HepG2 (cell line): ENCODE data around the gene DOHH.

Experiments
- PRPF4 ChIP-seq: fragments of 200-400 bp; formaldehyde crosslinking; IDR thresholded peaks from 2 replicates; pipeline ENCODE4 v1.6.1; 2016; ENCODE audit warnings: low read length, low read depth; ENCODE audit not compliant: poor library complexity, severe bottlenecking
- RAD21 ChIP-seq: fragments of 450-650 bp; formaldehyde crosslinking; IDR thresholded peaks from 2 replicates; pipeline ENCODE4 v1.5.0; 2020; ENCODE audit warnings: mild to moderate bottlenecking
- RARA ChIP-seq: IDR thresholded peaks from 2 replicates; pipeline ENCODE4 v1.6.1; 2016; ENCODE audit warnings: missing genetic modification reagents, missing compliant biosample characterization
- ZNF776 ChIP-seq: sonication (generic); formaldehyde crosslinking; IDR thresholded peaks from 2 replicates; pipeline ENCODE4 v1.4.0; 2020; ENCODE audit warnings: mild to moderate bottlenecking, missing genetic modification reagents
- TF ChIP-seq, protein P1 (sequence below): IDR thresholded peaks from 2 replicates; pipeline ENCODE4 v1.6.1; 2016; ENCODE audit warnings: low read depth

DNA sequence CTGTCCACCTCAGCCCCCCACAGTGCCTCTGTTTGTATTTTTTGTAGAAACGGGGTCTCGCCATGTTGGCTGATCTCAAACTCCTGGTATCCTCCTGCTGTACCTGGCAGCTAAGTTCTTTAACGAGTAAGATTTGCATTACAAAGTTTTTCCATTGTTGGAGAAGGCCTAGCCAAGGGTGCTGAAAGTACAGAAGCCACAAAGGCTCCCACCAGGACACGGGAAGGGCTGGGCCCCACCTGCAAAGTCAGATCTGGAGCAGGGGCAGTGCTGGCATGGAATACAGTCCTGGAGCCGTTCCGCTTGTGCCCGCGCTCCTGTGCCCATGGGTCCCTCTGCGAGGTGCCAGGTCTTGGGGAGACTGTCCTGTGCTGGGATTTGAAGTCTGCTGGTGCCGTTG, 17.8 kb upstream of the DOHH start:
- TF ChIP-seq, protein P1, sequence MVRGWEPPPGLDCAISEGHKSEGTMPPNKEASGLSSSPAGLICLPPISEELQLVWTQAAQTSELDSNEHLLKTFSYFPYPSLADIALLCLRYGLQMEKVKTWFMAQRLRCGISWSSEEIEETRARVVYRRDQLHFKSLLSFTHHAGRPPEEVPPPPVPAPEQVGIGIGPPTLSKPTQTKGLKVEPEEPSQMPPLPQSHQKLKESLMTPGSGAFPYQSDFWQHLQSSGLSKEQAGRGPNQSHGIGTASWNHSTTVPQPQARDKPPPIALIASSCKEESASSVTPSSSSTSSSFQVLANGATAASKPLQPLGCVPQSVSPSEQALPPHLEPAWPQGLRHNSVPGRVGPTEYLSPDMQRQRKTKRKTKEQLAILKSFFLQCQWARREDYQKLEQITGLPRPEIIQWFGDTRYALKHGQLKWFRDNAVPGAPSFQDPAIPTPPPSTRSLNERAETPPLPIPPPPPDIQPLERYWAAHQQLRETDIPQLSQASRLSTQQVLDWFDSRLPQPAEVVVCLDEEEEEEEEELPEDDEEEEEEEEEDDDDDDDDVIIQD: no peak
- TF ChIP-seq RAD21 (CRISPR knock-in tag) (no peak), RARA (CRISPR knock-in tag) (no peak), ZNF776 (CRISPR knock-in tag) (no peak), PRPF4 (no peak)
